H1 (cell line): ENCODE measurements around the gene CTNNBL1. TPM values are rescaled to one million over a fixed set of nuclear protein-coding genes. Genes with fewer than 3 reads are reported as not detected.

Experiments
- CTCF ChIA-PET: fragments of 300-600 bp; sonication (Branson Sonifier 250); formaldehyde crosslinking; loops from one replicate; lab custom pipeline; 2021; ENCODE audit not compliant: partially characterized antibody; lab: Charles Lee
- POLR2A ChIA-PET: fragments of 300-600 bp; sonication (Branson Sonifier 250); formaldehyde crosslinking; loops from one replicate; lab custom pipeline; 2021; ENCODE audit warnings: inconsistent platforms; ENCODE audit not compliant: partially characterized antibody; lab: Charles Lee
- DNase-seq, 2 experiments: peaks; one replicate each; pipeline versions ENCODE4 v3.0.0 to v3.0.0-alpha.2; 2010 to 2022; ENCODE audit warnings: low spot score in 2 of 2, low read depth in 1 of 2, mixed read lengths in 1 of 2
- FAIRE-seq: peaks from 2 replicates; lab custom pipeline; 2011; peaks lifted over from hg19 to GRCh38; lab: Jason Lieb, UNC
- H2AFZ ChIP-seq: 2 replicates; pipeline ENCODE4 v1.8.1; 2012; ENCODE audit warnings: low read length, inconsistent platforms
- H2AK5ac ChIP-seq: 2 replicates; pipeline ENCODE4 v1.6.1; 2013; ENCODE audit warnings: low read depth, low read length
- H2BK120ac ChIP-seq: replicated peaks from 2 replicates; pipeline ENCODE3; 2013; ENCODE audit warnings: low read depth, low read length, inconsistent platforms
- H2BK12ac ChIP-seq: 2 replicates; pipeline ENCODE4 v1.6.1; 2013; ENCODE audit warnings: low read depth, low read length
- H2BK15ac ChIP-seq: 2 replicates; pipeline ENCODE4 v1.6.1; 2013; ENCODE audit warnings: low read length
- H2BK20ac ChIP-seq: 2 replicates; pipeline ENCODE4 v1.6.1; 2013; ENCODE audit warnings: low read length
- H2BK5ac ChIP-seq: 2 replicates; pipeline ENCODE4 v1.6.1; 2013; ENCODE audit warnings: low read depth, low read length
- H3K14ac ChIP-seq: 2 replicates; pipeline ENCODE4 v1.6.1; 2013; ENCODE audit warnings: inconsistent platforms; ENCODE audit not compliant: insufficient read length
- H3K18ac ChIP-seq: 2 replicates; pipeline ENCODE4 v1.6.1; 2013; ENCODE audit warnings: low read length; ENCODE audit errors: extremely low read depth
- H3K23ac ChIP-seq: 2 replicates; pipeline ENCODE4 v1.6.1; 2013; ENCODE audit warnings: inconsistent platforms; ENCODE audit not compliant: insufficient read length
- H3K23me2 ChIP-seq: 2 replicates; pipeline ENCODE4 v1.6.1; 2013; ENCODE audit warnings: low read depth, low read length
- H3K27ac ChIP-seq: 2 replicates; pipeline ENCODE4 v1.6.1; 2011; ENCODE audit warnings: low read depth, low read length, inconsistent platforms
- H3K27me3 ChIP-seq, 4 experiments: replicated peaks in 1 of 4; 1 replicate in 1 of 4; 2 replicates in 3 of 4; pipeline versions ENCODE4 v1.6.1 to v1.8.1; 2011 to 2013; ENCODE audit warnings: low read length in 3 of 4, mild to moderate bottlenecking in 3 of 4, inconsistent platforms in 2 of 4, mixed read lengths in 2 of 4, moderate library complexity in 1 of 4; ENCODE audit not compliant: control insufficient read depth in 3 of 4, insufficient read depth in 3 of 4; ENCODE audit errors: extremely low read depth in 1 of 4
- H3K36me3 ChIP-seq, 4 experiments: 2 replicates each; pipeline versions ENCODE4 v1.6.1 to v1.8.1; 2011 to 2013; ENCODE audit warnings: mild to moderate bottlenecking in 4 of 4, low read length in 3 of 4, moderate library complexity in 2 of 4, control low read depth in 1 of 4, inconsistent platforms in 1 of 4; ENCODE audit not compliant: insufficient read depth in 4 of 4, control insufficient read depth in 2 of 4
- H3K4ac ChIP-seq: replicated peaks from 2 replicates; pipeline ENCODE3; 2013; ENCODE audit warnings: low read length, low read depth, mixed read lengths, inconsistent platforms; ENCODE audit not compliant: insufficient read length
- H3K4me1 ChIP-seq, 4 experiments: replicated peaks in 1 of 4; 1 replicate in 1 of 4; 2 replicates in 3 of 4; pipeline versions ENCODE4 v1.6.1 to v1.8.1; 2011 to 2013; ENCODE audit warnings: low read length in 3 of 4, inconsistent platforms in 2 of 4, mixed read lengths in 1 of 4; ENCODE audit not compliant: insufficient read depth in 4 of 4, control insufficient read depth in 3 of 4
- H3K4me2 ChIP-seq, 2 experiments: 2 replicates each; pipeline versions ENCODE4 v1.6.1 to v1.8.1; 2011 to 2013; ENCODE audit warnings: low read depth in 2 of 2, low read length in 2 of 2, control low read depth in 1 of 2, inconsistent platforms in 1 of 2, mild to moderate bottlenecking in 1 of 2; ENCODE audit not compliant: insufficient read depth in 1 of 2
- H3K4me3 ChIP-seq, 4 experiments: fragments of 200-600, 300-600 bp in 1 of 4; sonication (generic), shearing (Covaris generic), sonication (Bioruptor Twin) in 1 of 4; 2 replicates each; pipeline versions ENCODE4 v1.5.1 to v1.8.1; 2011 to 2016; ENCODE audit warnings: low read length in 4 of 4, low read depth in 3 of 4, control low read depth in 2 of 4, inconsistent platforms in 2 of 4, mild to moderate bottlenecking in 2 of 4, mixed read lengths in 1 of 4, moderate library complexity in 1 of 4; ENCODE audit not compliant: insufficient read depth in 2 of 4; ENCODE audit errors: extremely low read depth in 1 of 4
- H3K56ac ChIP-seq: replicated peaks from 2 replicates; pipeline ENCODE3; 2013; ENCODE audit warnings: low read depth, mild to moderate bottlenecking, mixed read lengths, low read length, inconsistent platforms; ENCODE audit not compliant: insufficient read length
- H3K79me1 ChIP-seq: 2 replicates; pipeline ENCODE4 v1.6.1; 2013; ENCODE audit warnings: low read depth, low read length, control low read depth
- H3K79me2 ChIP-seq, 2 experiments: 2 replicates each; pipeline versions ENCODE4 v1.6.1 to v1.8.1; 2012 to 2013; ENCODE audit warnings: low read length in 2 of 2, mild to moderate bottlenecking in 2 of 2, inconsistent platforms in 1 of 2; ENCODE audit not compliant: insufficient read depth in 2 of 2, control insufficient read depth in 1 of 2
- H3K9ac ChIP-seq, 4 experiments: replicated peaks in 1 of 4; 1 replicate in 1 of 4; 2 replicates in 3 of 4; pipeline versions ENCODE4 v1.6.1 to v1.8.1; 2011 to 2013; ENCODE audit warnings: low read depth in 3 of 4, low read length in 3 of 4, control low read depth in 2 of 4, mild to moderate bottlenecking in 2 of 4, moderate library complexity in 2 of 4, inconsistent platforms in 1 of 4; ENCODE audit errors: extremely low read depth in 1 of 4
- H3K9me3 ChIP-seq, 2 experiments: 2 replicates each; pipeline versions ENCODE4 v1.6.1 to v1.8.1; 2012 to 2013; ENCODE audit warnings: mild to moderate bottlenecking in 2 of 2, moderate library complexity in 2 of 2, control low read depth in 1 of 2, inconsistent platforms in 1 of 2, low read depth in 1 of 2, low read length in 1 of 2, mixed read lengths in 1 of 2; ENCODE audit not compliant: insufficient read depth in 2 of 2
- H4K20me1 ChIP-seq, 2 experiments: replicated peaks in 1 of 2; 2 replicates each; pipeline versions ENCODE3 to v1.8.1; 2011 to 2013; ENCODE audit warnings: inconsistent platforms in 2 of 2, low read length in 2 of 2, mild to moderate bottlenecking in 1 of 2; ENCODE audit not compliant: insufficient read depth in 2 of 2, control insufficient read depth in 1 of 2
- H4K5ac ChIP-seq: 2 replicates; pipeline ENCODE4 v1.6.1; 2013; ENCODE audit warnings: low read length, low read depth, mixed read lengths, inconsistent platforms; ENCODE audit not compliant: insufficient read length
- H4K8ac ChIP-seq: 2 replicates; pipeline ENCODE4 v1.8.0; 2013; ENCODE audit warnings: mild to moderate bottlenecking, moderate library complexity, low read length, inconsistent platforms; ENCODE audit not compliant: insufficient read depth; ENCODE audit errors: extremely low read depth
- H4K91ac ChIP-seq: replicated peaks from 2 replicates; pipeline ENCODE3; 2013; ENCODE audit warnings: low read length, mixed read lengths, inconsistent platforms; ENCODE audit not compliant: insufficient read length
- CHD1 ChIP-seq: IDR thresholded peaks from 2 replicates; pipeline ENCODE4 v1.6.1; 2012; ENCODE audit warnings: low read depth, low read length, improper control_type of control experiment
- CHD2 ChIP-seq: IDR thresholded peaks from 2 replicates; pipeline ENCODE4 v1.6.1; 2012; ENCODE audit warnings: low read length, improper control_type of control experiment
- FOSL1 ChIP-seq: IDR thresholded peaks from 2 replicates; pipeline ENCODE4 v1.6.1; 2011; ENCODE audit warnings: mild to moderate bottlenecking, low read depth, low read length, moderate library complexity; ENCODE audit not compliant: insufficient read depth
- NRF1 ChIP-seq: IDR thresholded peaks from 2 replicates; pipeline ENCODE4 v1.6.1; 2011; ENCODE audit warnings: mild to moderate bottlenecking, low read depth, low read length, improper control_type of control experiment
- SIX5 ChIP-seq: IDR thresholded peaks from 2 replicates; pipeline ENCODE4 v1.6.1; 2011; ENCODE audit warnings: mild to moderate bottlenecking, low read depth, low read length
- TAF1 ChIP-seq: IDR thresholded peaks from 2 replicates; pipeline ENCODE4 v1.6.1; 2011; ENCODE audit warnings: mild to moderate bottlenecking, low read depth, low read length
- WGBS, 2 experiments: shearing (Covaris generic) in 1 of 2; methylation state at CpG; one replicate each; pipeline versions ENCODE4 v1.1.6 to v1.1.7; 2013 to 2015; ENCODE audit warnings: low lambda C conversion rate in 2 of 2, mixed read lengths in 2 of 2, inconsistent platforms in 1 of 2, low coverage in 1 of 2, missing lambda C conversion rate in 1 of 2; ENCODE audit not compliant: insufficient replicate concordance in 2 of 2, insufficient coverage in 1 of 2, insufficient read length in 1 of 2; ENCODE audit errors: extremely low coverage in 1 of 2, missing lambda C conversion rate in 1 of 2; 5-methylcytosine and 5-hydroxymethylcytosine counted together
- polyA plus RNA-seq, 7 experiments: library from polyadenylated mRNA; depleted of rRNA in 3 of 7; stranded (reverse) in 5 of 7; unstranded in 2 of 7; fragments of >200 nt in 5 of 7; fragments of 200-250 nt in 2 of 7; gene quantifications; 1 replicate in 5 of 7; 2 replicates in 1 of 7; 4 replicates in 1 of 7; pipeline versions ENCODE4 v1.2.1 to v1.2.3, GENCODE V29; 2011 to 2013; ENCODE audit warnings: missing spikeins in 2 of 7, mixed read lengths in 2 of 7
- total RNA-seq: library from RNA; stranded (reverse); fragmentation: NEBNext Ultra II Directional; extraction: Animal tissue kit (Norgen Biotek cat#: 25700); gene quantifications from 2 replicates; pipeline ENCODE4 v1.2.1, GENCODE V29; 2021
- TF ChIP-seq, protein P1 (sequence below): IDR thresholded peaks from 2 replicates; pipeline ENCODE4 v1.6.1; 2011; ENCODE audit warnings: low read depth, mild to moderate bottlenecking, low read length; ENCODE audit not compliant: insufficient read depth

The CTNNBL1 gene
- total and polyA plus RNA-seq, 2 of the 8 experiments (the other 6 are each of a cell fraction or from before 2014, with no cell fraction given) = 19.6 to 81.6 TPM

GRCh38 chr20:37703035-37703845 lies 9.4 kb downstream of the CTNNBL1 start:
- Histone ChIP-seq H2BK5ac (no peak overlapping the region), H3K79me1 (peaks cover 5% of the 10 kb centered on the region), H2BK120ac (no peak overlapping the region), H4K20me1 (peaks cover 0 to 1% of the 10 kb centered on the region in 2 experiments), H2BK20ac (no peak overlapping the region), H3K4me1 (no peaks in the 10 kb centered on the region), H4K91ac (no peak overlapping the region), H3K14ac (no peak overlapping the region), H3K4me3 (no peak overlapping the region), H3K79me2 (peaks cover 0 to 58% of the 10 kb centered on the region in 2 experiments; a peak in 2 of 4 replicates), H3K36me3 (peaks cover 0 to 2% (median 0%) of the 10 kb centered on the region in 4 experiments; a peak in 2 of 8 replicates), H2AK5ac (no peak overlapping the region), H3K9me3 (no peaks in the 10 kb centered on the region; a peak in 1 of 4 replicates), H2BK12ac (no peak overlapping the region), H3K18ac (no peak overlapping the region), H2BK15ac (no peak overlapping the region), H3K9ac (no peak overlapping the region), H3K56ac (no peak overlapping the region), H3K27ac (no peak overlapping the region), H4K5ac (no peak overlapping the region), H4K8ac (no peak overlapping the region), H3K4ac (no peak overlapping the region), H3K23me2 (no peaks in the 10 kb centered on the region), H3K23ac (no peak overlapping the region), H2AFZ (no peak overlapping the region), H3K27me3 (no peaks in the 10 kb centered on the region), H3K4me2 (no peak overlapping the region)
- FAIRE-seq (no peak), DNase-seq (no peak)
- POLR2A ChIA-PET = interaction anchor here (0.7 kb wide), 1 partner anchor 9 kb away, joined by 3 read pairs; the partner anchor contains the start of gene CTNNBL1
- 85% methylated on average over 6 of the region's 6 CpGs; no CpG with 5 or more reads in 1 of the 2 experiments for WGBS, 2 experiments
- CTCF ChIA-PET = interaction anchor here (1.0 kb wide), 1 partner anchor 9 kb away, joined by 3 read pairs; no protein-coding TSS in a partner anchor
- no peak for TF ChIP-seq TAF1
- TF ChIP-seq CHD1 = no peak
- TF ChIP-seq, protein P1, sequence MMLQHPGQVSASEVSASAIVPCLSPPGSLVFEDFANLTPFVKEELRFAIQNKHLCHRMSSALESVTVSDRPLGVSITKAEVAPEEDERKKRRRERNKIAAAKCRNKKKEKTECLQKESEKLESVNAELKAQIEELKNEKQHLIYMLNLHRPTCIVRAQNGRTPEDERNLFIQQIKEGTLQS = no peak
- no peak for TF ChIP-seq FOSL1
- TF ChIP-seq CHD2 = no peak
- TF ChIP-seq SIX5 = no peak
- no peak for TF ChIP-seq NRF1
